Esophagus muscularis mucosa (tissue), 3 donors: ENCODE measurements around the gene TDRD15.

Source experiments
- POLR2A ChIP-seq: fragments of 450-650 bp; IDR thresholded peaks from one replicate; pipeline ENCODE4 v1.6.1; 2017; ENCODE audit warnings: antibody characterized with exemption, moderate library complexity, mild to moderate bottlenecking, low read depth
- POLR2AphosphoS5 ChIP-seq, 2 donors: sonication (generic); formaldehyde crosslinking; IDR thresholded peaks; one replicate each; pipeline ENCODE4 v1.6.1; 2017; ENCODE audit warnings: antibody characterized with exemption in 2 of 2
- TF ChIP-seq, protein P1 (sequence below), 3 experiments: fragments of 200-600 bp in 2 of 3; fragments of 450-650 bp in 1 of 3; sonication (generic) in 2 of 3; IDR thresholded peaks; one replicate each; pipeline ENCODE4 v1.5.1; 2017 to 2019; ENCODE audit warnings: antibody characterized with exemption in 3 of 3, mild to moderate bottlenecking in 2 of 3, moderate library complexity in 1 of 3

DNA sequence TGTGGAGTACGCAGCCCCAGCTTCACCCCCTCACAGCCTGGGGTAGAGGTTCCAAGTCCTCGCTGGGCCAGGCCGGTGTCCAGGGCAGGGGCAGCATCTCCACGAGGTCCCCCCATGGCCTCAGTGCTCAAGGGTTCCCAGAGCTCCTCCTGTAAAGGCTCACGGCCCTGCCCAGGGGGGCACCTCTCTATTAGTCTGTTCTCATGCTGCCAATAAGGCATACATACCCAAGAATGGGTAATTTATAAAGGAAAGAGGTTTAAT, 38.8 kb downstream of the TDRD15 start:
- TF ChIP-seq, protein P1, sequence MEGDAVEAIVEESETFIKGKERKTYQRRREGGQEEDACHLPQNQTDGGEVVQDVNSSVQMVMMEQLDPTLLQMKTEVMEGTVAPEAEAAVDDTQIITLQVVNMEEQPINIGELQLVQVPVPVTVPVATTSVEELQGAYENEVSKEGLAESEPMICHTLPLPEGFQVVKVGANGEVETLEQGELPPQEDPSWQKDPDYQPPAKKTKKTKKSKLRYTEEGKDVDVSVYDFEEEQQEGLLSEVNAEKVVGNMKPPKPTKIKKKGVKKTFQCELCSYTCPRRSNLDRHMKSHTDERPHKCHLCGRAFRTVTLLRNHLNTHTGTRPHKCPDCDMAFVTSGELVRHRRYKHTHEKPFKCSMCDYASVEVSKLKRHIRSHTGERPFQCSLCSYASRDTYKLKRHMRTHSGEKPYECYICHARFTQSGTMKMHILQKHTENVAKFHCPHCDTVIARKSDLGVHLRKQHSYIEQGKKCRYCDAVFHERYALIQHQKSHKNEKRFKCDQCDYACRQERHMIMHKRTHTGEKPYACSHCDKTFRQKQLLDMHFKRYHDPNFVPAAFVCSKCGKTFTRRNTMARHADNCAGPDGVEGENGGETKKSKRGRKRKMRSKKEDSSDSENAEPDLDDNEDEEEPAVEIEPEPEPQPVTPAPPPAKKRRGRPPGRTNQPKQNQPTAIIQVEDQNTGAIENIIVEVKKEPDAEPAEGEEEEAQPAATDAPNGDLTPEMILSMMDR (IDR thresholded peaks at IDR 0.05), result no peak
- no peak for TF ChIP-seq POLR2AphosphoS5 (IDR thresholded peaks at IDR 0.05)
- no peak for TF ChIP-seq POLR2A
